HepG2 (cell line): ENCODE data around the gene FBXO9. TPM values are rescaled to one million over a fixed set of nuclear protein-coding genes. Genes with fewer than 3 reads are reported as not detected.

Source experiments
- CAMTA2 ChIP-seq: sonication (generic); formaldehyde crosslinking; IDR thresholded peaks from 2 replicates; pipeline ENCODE4 v1.4.0; 2020; ENCODE audit warnings: mild to moderate bottlenecking, missing genetic modification reagents, borderline replicate concordance
- CENPX ChIP-seq: sonication (generic); formaldehyde crosslinking; IDR thresholded peaks from 2 replicates; pipeline ENCODE4 v1.9.0; 2021; ENCODE audit warnings: mild to moderate bottlenecking, missing genetic modification reagents, moderate library complexity
- DNMT3B ChIP-seq: conservative IDR thresholded peaks from 2 replicates; pipeline ENCODE4 v1.6.1; 2016; ENCODE audit warnings: missing biosample characterization, control low read depth
- ETV6 ChIP-seq: sonication (generic); formaldehyde crosslinking; conservative IDR thresholded peaks from 2 replicates; pipeline ENCODE4 v1.4.0; 2020; ENCODE audit warnings: missing genetic modification reagents
- IRF9 ChIP-seq: sonication (generic); formaldehyde crosslinking; IDR thresholded peaks from 2 replicates; pipeline ENCODE4 v1.8.0; 2022; ENCODE audit warnings: missing genetic modification reagents, mild to moderate bottlenecking, borderline replicate concordance
- NFE2 ChIP-seq: sonication (generic); formaldehyde crosslinking; IDR thresholded peaks from 2 replicates; pipeline ENCODE4 v1.4.0; 2020; ENCODE audit warnings: missing genetic modification reagents
- POLR2AphosphoS2 ChIP-seq: IDR thresholded peaks from 2 replicates; pipeline ENCODE4 v1.6.1; 2011; ENCODE audit warnings: low read depth, low read length, improper control_type of control experiment
- SIX4 ChIP-seq: sonication (generic); formaldehyde crosslinking; IDR thresholded peaks from 2 replicates; pipeline ENCODE4 v1.4.0; 2020; ENCODE audit warnings: missing genetic modification reagents
- SKIL ChIP-seq: sonication (generic); formaldehyde crosslinking; IDR thresholded peaks from 2 replicates; pipeline ENCODE4 v1.8.0; 2022; ENCODE audit warnings: missing genetic modification reagents, mild to moderate bottlenecking, moderate library complexity, borderline replicate concordance
- SMARCE1 ChIP-seq: fragments of 450-650 bp; IDR thresholded peaks from 2 replicates; pipeline ENCODE4 v1.6.1; 2017; ENCODE audit warnings: borderline replicate concordance
- TEF ChIP-seq: sonication (generic); formaldehyde crosslinking; IDR thresholded peaks from 2 replicates; pipeline ENCODE4 v1.5.0; 2020; ENCODE audit warnings: missing genetic modification reagents
- TGIF2 ChIP-seq: IDR thresholded peaks from 2 replicates; pipeline ENCODE4 v1.6.1; 2016; ENCODE audit warnings: control low read depth, missing compliant biosample characterization
- ZNF350 ChIP-seq: sonication (generic); formaldehyde crosslinking; IDR thresholded peaks from 2 replicates; pipeline ENCODE4 v1.4.0; 2020; ENCODE audit warnings: mild to moderate bottlenecking, low read depth, missing genetic modification reagents, borderline replicate concordance
- ZNF816 ChIP-seq: sonication (generic); formaldehyde crosslinking; IDR thresholded peaks from 2 replicates; pipeline ENCODE4 v1.8.0; 2022; ENCODE audit warnings: missing genetic modification reagents, mild to moderate bottlenecking, borderline replicate concordance
- ZSCAN30 ChIP-seq: sonication (generic); formaldehyde crosslinking; IDR thresholded peaks from 2 replicates; pipeline ENCODE4 v1.5.0; 2020; ENCODE audit warnings: mild to moderate bottlenecking, missing genetic modification reagents
- polyA plus RNA-seq, 8 experiments: library from polyadenylated mRNA; depleted of rRNA in 3 of 8; stranded (reverse) in 7 of 8; unstranded in 1 of 8; fragments of >200 nt; fragmentation: Illumina TruSeq in 4 of 8; extraction: Trizol in 4 of 8; gene quantifications; 2 replicates each; pipeline versions ENCODE4 v1.2.1 to v1.2.3, GENCODE V29; 2011 to 2016; ENCODE audit warnings: low read depth in 4 of 8, missing spikeins in 1 of 8, mixed read lengths in 1 of 8; ENCODE audit not compliant: insufficient read depth in 1 of 8
- total RNA-seq, 5 experiments: library from RNA; depleted of rRNA; stranded (reverse); fragments of >200 nt; fragmentation: Illumina TruSeq; extraction: Trizol; gene quantifications; 2 replicates each; pipeline ENCODE4 v1.2.3, GENCODE V29; 2016; ENCODE audit warnings: low read depth in 1 of 5
- TF ChIP-seq, protein P1 (sequence below): IDR thresholded peaks from 2 replicates; pipeline ENCODE4 v1.6.1; 2016; ENCODE audit warnings: low read depth
- TF ChIP-seq, protein P2 (sequence below), 2 experiments: sonication (generic) in 1 of 2; formaldehyde crosslinking in 1 of 2; IDR thresholded peaks; 2 replicates each; pipeline versions ENCODE4 v1.4.0 to v1.6.1; 2018 to 2020; ENCODE audit warnings: missing genetic modification reagents in 2 of 2, borderline replicate concordance in 1 of 2, low read depth in 1 of 2, mild to moderate bottlenecking in 1 of 2, missing biosample characterization in 1 of 2
- TF ChIP-seq, protein P3 (sequence below): sonication (generic); formaldehyde crosslinking; IDR thresholded peaks from 2 replicates; pipeline ENCODE4 v1.4.0; 2020; ENCODE audit warnings: missing genetic modification reagents

FBXO9 gene
- total and polyA plus RNA-seq, 2 of the 13 experiments (the other 11 are each of a cell fraction or from before 2014, with no cell fraction given): 64.3 to 98.4 TPM

GRCh38 chr6:53119772-53120409, 54.7 kb downstream of the FBXO9 start (continued):
- TF ChIP-seq IRF9 (0 out of 2 replicates have a peak, but pooled peaks have one; percentile 48), ZSCAN30 (CRISPR knock-in tag) (no peak), CAMTA2 (CRISPR knock-in tag) (no peak), DNMT3B (CRISPR knock-in tag) (peak; percentile 50; the same call in 1 of the 2 replicates), ZNF816 (no peak), CENPX (no peak), TGIF2 (0 out of 2 replicates have a peak, but pooled peaks have one; percentile 46), SMARCE1 (no peak), NFE2 (CRISPR knock-in tag) (no peak), TEF (CRISPR knock-in tag) (no peak), ETV6 (CRISPR knock-in tag) (no peak), ZNF350 (CRISPR knock-in tag) (peak; percentile 76), SIX4 (no peak), POLR2AphosphoS2 (no peak), SKIL (peak; percentile 96)
- TF ChIP-seq, protein P1, sequence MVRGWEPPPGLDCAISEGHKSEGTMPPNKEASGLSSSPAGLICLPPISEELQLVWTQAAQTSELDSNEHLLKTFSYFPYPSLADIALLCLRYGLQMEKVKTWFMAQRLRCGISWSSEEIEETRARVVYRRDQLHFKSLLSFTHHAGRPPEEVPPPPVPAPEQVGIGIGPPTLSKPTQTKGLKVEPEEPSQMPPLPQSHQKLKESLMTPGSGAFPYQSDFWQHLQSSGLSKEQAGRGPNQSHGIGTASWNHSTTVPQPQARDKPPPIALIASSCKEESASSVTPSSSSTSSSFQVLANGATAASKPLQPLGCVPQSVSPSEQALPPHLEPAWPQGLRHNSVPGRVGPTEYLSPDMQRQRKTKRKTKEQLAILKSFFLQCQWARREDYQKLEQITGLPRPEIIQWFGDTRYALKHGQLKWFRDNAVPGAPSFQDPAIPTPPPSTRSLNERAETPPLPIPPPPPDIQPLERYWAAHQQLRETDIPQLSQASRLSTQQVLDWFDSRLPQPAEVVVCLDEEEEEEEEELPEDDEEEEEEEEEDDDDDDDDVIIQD: peak; percentile 38; the same call in 1 of the 2 replicates
- TF ChIP-seq, protein P2, sequence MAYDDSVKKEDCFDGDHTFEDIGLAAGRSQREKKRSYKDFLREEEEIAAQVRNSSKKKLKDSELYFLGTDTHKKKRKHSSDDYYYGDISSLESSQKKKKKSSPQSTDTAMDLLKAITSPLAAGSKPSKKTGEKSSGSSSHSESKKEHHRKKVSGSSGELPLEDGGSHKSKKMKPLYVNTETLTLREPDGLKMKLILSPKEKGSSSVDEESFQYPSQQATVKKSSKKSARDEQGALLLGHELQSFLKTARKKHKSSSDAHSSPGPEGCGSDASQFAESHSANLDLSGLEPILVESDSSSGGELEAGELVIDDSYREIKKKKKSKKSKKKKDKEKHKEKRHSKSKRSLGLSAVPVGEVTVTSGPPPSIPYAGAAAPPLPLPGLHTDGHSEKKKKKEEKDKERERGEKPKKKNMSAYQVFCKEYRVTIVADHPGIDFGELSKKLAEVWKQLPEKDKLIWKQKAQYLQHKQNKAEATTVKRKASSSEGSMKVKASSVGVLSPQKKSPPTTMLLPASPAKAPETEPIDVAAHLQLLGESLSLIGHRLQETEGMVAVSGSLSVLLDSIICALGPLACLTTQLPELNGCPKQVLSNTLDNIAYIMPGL (CRISPR knock-in tag; IDR thresholded peaks at IDR 0.05; ENCODE audit: borderline replicate concordance in 1 of 2, low read depth in 1 of 2): peak in 1 of 2 experiments; percentile 38; a peak in 1 of 4 replicates
- TF ChIP-seq, protein P3, sequence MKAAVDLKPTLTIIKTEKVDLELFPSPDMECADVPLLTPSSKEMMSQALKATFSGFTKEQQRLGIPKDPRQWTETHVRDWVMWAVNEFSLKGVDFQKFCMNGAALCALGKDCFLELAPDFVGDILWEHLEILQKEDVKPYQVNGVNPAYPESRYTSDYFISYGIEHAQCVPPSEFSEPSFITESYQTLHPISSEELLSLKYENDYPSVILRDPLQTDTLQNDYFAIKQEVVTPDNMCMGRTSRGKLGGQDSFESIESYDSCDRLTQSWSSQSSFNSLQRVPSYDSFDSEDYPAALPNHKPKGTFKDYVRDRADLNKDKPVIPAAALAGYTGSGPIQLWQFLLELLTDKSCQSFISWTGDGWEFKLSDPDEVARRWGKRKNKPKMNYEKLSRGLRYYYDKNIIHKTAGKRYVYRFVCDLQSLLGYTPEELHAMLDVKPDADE (CRISPR knock-in tag): no peak
